ENCODE data around the gene ADAMTSL3.
"Not testable (repeated sequence)": the region's sequence is repeated elsewhere in the genome, so short reads cannot be mapped to it uniquely, and the experiment has no call there.

Gene ADAMTSL3

GRCh38 chr15:83709811-83710210 lies 55.9 kb downstream of the ADAMTSL3 start:
- DNase-seq, result no peak

GRCh38 chr15:83710452-83710851 lies 56.5 kb downstream of the ADAMTSL3 start:
- DNase-seq, result no peak

- no peak for DNase-seq
These were observed 57.3 kb downstream of the ADAMTSL3 start for GRCh38 chr15:83711236-83711635.

GRCh38 chr15:83713242-83713641 lies 59.3 kb downstream of the ADAMTSL3 start:
- no peak for DNase-seq

GRCh38 chr15:83714939-83715628 lies 61.2 kb downstream of the ADAMTSL3 start:
- no peak for DNase-seq

- no peak for DNase-seq
These were observed 62.7 kb downstream of the ADAMTSL3 start for GRCh38 chr15:83716605-83717004.

GRCh38 chr15:83717010-83717409 lies 63.1 kb downstream of the ADAMTSL3 start:
- no peak for DNase-seq

GRCh38 chr15:83720468-83720867 lies 66.5 kb downstream of the ADAMTSL3 start:
- no peak for DNase-seq

GRCh38 chr15:83721031-83721430 lies 67.1 kb downstream of the ADAMTSL3 start:
- no peak for DNase-seq

GRCh38 chr15:83721981-83722380 lies 68.1 kb downstream of the ADAMTSL3 start:
- DNase-seq, result no peak

GRCh38 chr15:83723216-83723615 lies 69.3 kb downstream of the ADAMTSL3 start:
- DNase-seq, result no peak

GRCh38 chr15:83732196-83732595 lies 78.3 kb downstream of the ADAMTSL3 start:
- no peak for DNase-seq

GRCh38 chr15:83732770-83733169 lies 78.8 kb downstream of the ADAMTSL3 start:
- DNase-seq, result no peak

- DNase-seq, result no peak
These were observed 79.3 kb downstream of the ADAMTSL3 start for GRCh38 chr15:83733206-83733605.

GRCh38 chr15:83733691-83734090 lies 79.8 kb downstream of the ADAMTSL3 start:
- no peak for DNase-seq

- DNase-seq, result no peak
These were observed 80.6 kb downstream of the ADAMTSL3 start for GRCh38 chr15:83734487-83734886.

GRCh38 chr15:83739629-83740028 lies 85.7 kb downstream of the ADAMTSL3 start:
- no peak for DNase-seq

- no peak for DNase-seq
These were observed 91.8 kb downstream of the ADAMTSL3 start for GRCh38 chr15:83745771-83746170.

GRCh38 chr15:83746231-83746630 lies 92.3 kb downstream of the ADAMTSL3 start:
- no peak for DNase-seq

- DNase-seq, result no peak
These were observed 93.3 kb downstream of the ADAMTSL3 start for GRCh38 chr15:83747050-83747717.

- no peak for DNase-seq
These were observed 93.8 kb downstream of the ADAMTSL3 start for GRCh38 chr15:83747718-83748110.

- no peak for DNase-seq
These were observed 100.1 kb downstream of the ADAMTSL3 start for GRCh38 chr15:83753872-83754493.

GRCh38 chr15:83757291-83757690 lies 103.4 kb downstream of the ADAMTSL3 start:
- DNase-seq, result not testable (repeated sequence)

- no peak for DNase-seq
These were observed 108.4 kb downstream of the ADAMTSL3 start for GRCh38 chr15:83762367-83762766.

Measured in CD4-positive, alpha-beta T cell treated with Interleukin-4 for 1 hour (primary cell).